SU-DHL-6 (cell line): Measurements from ENCODE around the gene TSPYL6.
"Not testable (repeated sequence)": the region's sequence is repeated elsewhere in the genome, so short reads cannot be mapped to it uniquely, and the experiment has no call there.

Source experiments
- H2AFZ ChIP-seq: fragments of 200-600 bp; sonication (generic); 2 replicates; pipeline ENCODE4 v1.6.1; 2014; ENCODE audit warnings: low read depth, mild to moderate bottlenecking, moderate library complexity, mixed read lengths, antibody characterized with exemption, low read length; ENCODE audit not compliant: severe bottlenecking
- H3F3A ChIP-seq: fragments of 200-600 bp; shearing (Covaris generic); 2 replicates; pipeline ENCODE4 v1.6.0; 2016; ENCODE audit warnings: antibody characterized with exemption, mild to moderate bottlenecking; ENCODE audit not compliant: insufficient read depth
- H3K27ac ChIP-seq: fragments of 200-600 bp; sonication (generic); 2 replicates; pipeline ENCODE4 v1.5.1; 2016; ENCODE audit warnings: low read depth, mild to moderate bottlenecking, low read length, moderate library complexity, mixed read lengths
- H3K27me3 ChIP-seq: fragments of 200-600 bp; sonication (generic), shearing (Covaris generic); 2 replicates; pipeline ENCODE4 v1.6.0; 2014; ENCODE audit warnings: mild to moderate bottlenecking, low read length
- H3K36me3 ChIP-seq: fragments of 200-600 bp; sonication (generic); 2 replicates; pipeline ENCODE4 v1.6.1; 2014; ENCODE audit warnings: mild to moderate bottlenecking, low read length, mixed read lengths
- H3K4me2 ChIP-seq: fragments of 300-600, 200-600 bp; shearing (Covaris generic), sonication (generic); 2 replicates; pipeline ENCODE4 v1.6.0; 2014; ENCODE audit warnings: low read length, low read depth, mild to moderate bottlenecking; ENCODE audit not compliant: poor library complexity, severe bottlenecking
- H3K4me3 ChIP-seq: fragments of 200-600 bp; sonication (generic); 2 replicates; pipeline ENCODE4 v1.5.1; 2014; ENCODE audit warnings: antibody characterized with exemption, low read length, mild to moderate bottlenecking, mixed read lengths; ENCODE audit not compliant: insufficient read depth, poor library complexity, severe bottlenecking
- H3K79me2 ChIP-seq: fragments of 200-600 bp; sonication (generic); 2 replicates; pipeline ENCODE4 v1.6.1; 2014; ENCODE audit warnings: mild to moderate bottlenecking, low read length, moderate library complexity; ENCODE audit not compliant: insufficient read depth
- H3K9ac ChIP-seq: fragments of 200-600 bp; sonication (generic); 2 replicates; pipeline ENCODE4 v1.7.0; 2014; ENCODE audit warnings: mild to moderate bottlenecking, low read length
- H3K9me2 ChIP-seq: fragments of 200-600 bp; sonication (generic); replicated peaks from 2 replicates; pipeline ENCODE4 v1.6.1; 2014; ENCODE audit warnings: low read length; ENCODE audit not compliant: insufficient read depth
- H3K9me3 ChIP-seq: fragments of 200-600 bp; sonication (generic); 2 replicates; pipeline ENCODE4 v1.6.1; 2014; ENCODE audit warnings: low read length, mixed read lengths; ENCODE audit not compliant: insufficient read depth
- H4K20me1 ChIP-seq: fragments of 200-600 bp; sonication (generic); 2 replicates; pipeline ENCODE4 v1.6.1; 2014; ENCODE audit warnings: low read depth, mild to moderate bottlenecking, antibody characterized with exemption, low read length, moderate library complexity, mixed read lengths
- CTCF ChIP-seq: fragments of 200-600 bp; sonication (generic); IDR thresholded peaks from one replicate; pipeline ENCODE4 v1.5.1; 2017; ENCODE audit warnings: antibody characterized with exemption, mild to moderate bottlenecking, low read length, moderate library complexity; ENCODE audit not compliant: insufficient read depth, poor library complexity, severe bottlenecking
- EZH2phosphoT487 ChIP-seq: fragments of 200-600 bp; sonication (generic), shearing (Covaris generic); conservative IDR thresholded peaks from 2 replicates; pipeline ENCODE4 v1.6.1; 2018; ENCODE audit warnings: mild to moderate bottlenecking, antibody characterized with exemption, low read length, moderate library complexity, mixed read lengths

Gene TSPYL6

GRCh38 chr2:54271843-54272627 lies 16.0 kb upstream of the TSPYL6 start:
- H3K4me3 ChIP-seq, result no peak overlapping the region
- no peaks in the 10 kb centered on the region for H4K20me1 ChIP-seq
- no peaks in the 10 kb centered on the region for H3K9me3 ChIP-seq
- H3F3A ChIP-seq, result no peaks in the 10 kb centered on the region
- H3K9me2 ChIP-seq, result no peaks in the 10 kb centered on the region
- H2AFZ ChIP-seq, result no peak overlapping the region
- no peaks in the 10 kb centered on the region for H3K27me3 ChIP-seq
- no peak for TF ChIP-seq CTCF
- TF ChIP-seq EZH2phosphoT487, result no peak
- H3K36me3 ChIP-seq, result no peaks in the 10 kb centered on the region
- no peak overlapping the region for H3K4me2 ChIP-seq
- H3K79me2 ChIP-seq, result no peaks in the 10 kb centered on the region
- no peak overlapping the region for H3K27ac ChIP-seq
- no peak overlapping the region for H3K9ac ChIP-seq

GRCh38 chr2:54271189-54271588 lies 15.2 kb upstream of the TSPYL6 start:
- TF ChIP-seq CTCF (no peak), EZH2phosphoT487 (no peak)
- H2AFZ ChIP-seq, result no peak overlapping the region
- no peak overlapping the region for H3K27ac ChIP-seq
- no peak overlapping the region for H3K4me2 ChIP-seq
- H3K9me3 ChIP-seq, result no peaks in the 10 kb centered on the region
- H3K9me2 ChIP-seq, result no peaks in the 10 kb centered on the region
- H3K27me3 ChIP-seq, result no peaks in the 10 kb centered on the region
- H3F3A ChIP-seq, result no peaks in the 10 kb centered on the region
- H3K36me3 ChIP-seq, result no peaks in the 10 kb centered on the region
- no peaks in the 10 kb centered on the region for H4K20me1 ChIP-seq
- no peak overlapping the region for H3K4me3 ChIP-seq
- H3K79me2 ChIP-seq, result no peaks in the 10 kb centered on the region
- no peak overlapping the region for H3K9ac ChIP-seq

- H3F3A ChIP-seq, result no peaks in the 10 kb centered on the region
- no peak overlapping the region for H3K4me3 ChIP-seq
- no peaks in the 10 kb centered on the region for H3K9me3 ChIP-seq
- no peaks in the 10 kb centered on the region for H3K79me2 ChIP-seq
- H4K20me1 ChIP-seq, result no peaks in the 10 kb centered on the region
- no peak overlapping the region for H3K27ac ChIP-seq
- TF ChIP-seq CTCF, result no peak
- no peak for TF ChIP-seq EZH2phosphoT487
- H3K27me3 ChIP-seq, result no peaks in the 10 kb centered on the region
- H2AFZ ChIP-seq, result no peak overlapping the region
- H3K36me3 ChIP-seq, result no peaks in the 10 kb centered on the region
- no peak overlapping the region for H3K9ac ChIP-seq
- no peaks in the 10 kb centered on the region for H3K9me2 ChIP-seq
- no peak overlapping the region for H3K4me2 ChIP-seq
These were observed 11.5 kb upstream of the TSPYL6 start for GRCh38 chr2:54267577-54267976.

- not testable (repeated sequence) for H3K79me2 ChIP-seq
These were observed 9.1 kb upstream of the TSPYL6 start for GRCh38 chr2:54265081-54265480.

More at GRCh38 chr2:54265081-54265480, 9.1 kb upstream of the TSPYL6 start:
- not testable (repeated sequence) for H3K27me3 ChIP-seq, H2AFZ ChIP-seq, H4K20me1 ChIP-seq, H3K36me3 ChIP-seq, H3F3A ChIP-seq, H3K4me2 ChIP-seq, H3K9ac ChIP-seq, H3K27ac ChIP-seq, H3K9me3 ChIP-seq, H3K4me3 ChIP-seq, H3K9me2 ChIP-seq
